Liver (tissue), 9 donors: ENCODE measurements around the gene ZNF433. TPM values are rescaled to one million over a fixed set of nuclear protein-coding genes. Genes with fewer than 3 reads are reported as not detected.

ENCODE experiments used
- DNase-seq: peaks from one replicate; pipeline ENCODE4 v3.0.0-alpha.2; 2017; ENCODE audit warnings: low spot score
- H3K27ac ChIP-seq, 2 donors: one replicate each; pipeline ENCODE4 v1.7.0; 2013; ENCODE audit warnings: inconsistent platforms in 2 of 2, low read length in 2 of 2, control low read depth in 1 of 2, low read depth in 1 of 2, mild to moderate bottlenecking in 1 of 2
- H3K27me3 ChIP-seq, 4 donors: one replicate each; pipeline versions ENCODE4 v1.6.1 to v1.7.0; 2013; ENCODE audit warnings: low read length in 3 of 4, inconsistent platforms in 1 of 4, mild to moderate bottlenecking in 1 of 4, moderate library complexity in 1 of 4; ENCODE audit not compliant: control insufficient read depth in 4 of 4, insufficient read depth in 4 of 4
- H3K36me3 ChIP-seq, 4 donors: one replicate each; pipeline versions ENCODE4 v1.6.1 to v1.7.0; 2013; ENCODE audit warnings: low read length in 3 of 4, mild to moderate bottlenecking in 3 of 4, low read depth in 1 of 4, moderate library complexity in 1 of 4; ENCODE audit not compliant: control insufficient read depth in 4 of 4, insufficient read depth in 3 of 4
- H3K4me1 ChIP-seq, 4 donors: one replicate each; pipeline versions ENCODE4 v1.6.1 to v1.7.0; 2013; ENCODE audit warnings: low read length in 3 of 4, mild to moderate bottlenecking in 3 of 4, moderate library complexity in 1 of 4; ENCODE audit not compliant: control insufficient read depth in 4 of 4, insufficient read depth in 4 of 4
- H3K4me3 ChIP-seq, 3 donors: one replicate each; pipeline versions ENCODE4 v1.6.1 to v1.7.0; 2013; ENCODE audit warnings: low read length in 3 of 3, control low read depth in 1 of 3, low read depth in 1 of 3, mild to moderate bottlenecking in 1 of 3
- H3K9ac ChIP-seq, 2 donors: one replicate each; pipeline ENCODE4 v1.7.0; 2013; ENCODE audit warnings: low read length in 2 of 2, mild to moderate bottlenecking in 2 of 2, moderate library complexity in 2 of 2, control low read depth in 1 of 2, low read depth in 1 of 2
- H3K9me3 ChIP-seq, 4 donors: one replicate each; pipeline versions ENCODE4 v1.6.1 to v1.7.0; 2013; ENCODE audit warnings: low read length in 3 of 4; ENCODE audit not compliant: control insufficient read depth in 4 of 4
- EGR1 ChIP-seq, 2 donors: IDR thresholded peaks; 2 replicates each; pipeline ENCODE4 v1.6.1; 2016 to 2018; ENCODE audit warnings: antibody characterized with exemption in 2 of 2, low read depth in 2 of 2
- FOXA2 ChIP-seq: IDR thresholded peaks from 2 replicates; pipeline ENCODE4 v1.6.1; 2016; ENCODE audit warnings: antibody characterized with exemption
- GABPA ChIP-seq, 2 donors: IDR thresholded peaks in 1 of 2; conservative IDR thresholded peaks in 1 of 2; 2 replicates each; pipeline ENCODE4 v1.6.1; 2016; ENCODE audit warnings: antibody characterized with exemption in 2 of 2, mild to moderate bottlenecking in 1 of 2, moderate library complexity in 1 of 2
- RAD21 ChIP-seq, 2 donors: IDR thresholded peaks; 2 replicates each; pipeline ENCODE4 v1.6.1; 2016; ENCODE audit warnings: antibody characterized with exemption in 2 of 2, mild to moderate bottlenecking in 2 of 2
- SP1 ChIP-seq: IDR thresholded peaks from 2 replicates; pipeline ENCODE4 v1.6.1; 2018; ENCODE audit warnings: antibody characterized with exemption, mild to moderate bottlenecking
- TAF1 ChIP-seq: conservative IDR thresholded peaks from 2 replicates; pipeline ENCODE4 v1.6.1; 2016; ENCODE audit warnings: antibody characterized with exemption, mild to moderate bottlenecking
- YY1 ChIP-seq: IDR thresholded peaks from 2 replicates; pipeline ENCODE4 v1.6.1; 2016; ENCODE audit warnings: antibody characterized with exemption, mild to moderate bottlenecking
- WGBS: extraction: QIAGEN DNeasy Blood & Tissue Kit; methylation state at CpG from one replicate; pipeline ENCODE4 v1.1.7; 2013; 5-methylcytosine and 5-hydroxymethylcytosine counted together
- polyA plus RNA-seq, 2 donors: library from polyadenylated mRNA; stranded (reverse) in 1 of 2; unstranded in 1 of 2; fragments of 200-250 nt in 1 of 2; fragments of >200 nt in 1 of 2; fragmentation: Nextera tagmentation in 1 of 2; extraction: Ambion mirVana in 1 of 2; gene quantifications; one replicate each; pipeline versions ENCODE4 v1.2.1 to v1.2.3, GENCODE V29; 2013 to 2015
- total RNA-seq, 2 donors: library from RNA; depleted of rRNA; stranded (reverse); fragments of >200 nt; gene quantifications; one replicate each; pipeline ENCODE4 v1.2.3, GENCODE V29; 2014
- TF ChIP-seq, protein P1 (sequence below): IDR thresholded peaks from 2 replicates; pipeline ENCODE4 v1.6.1; 2016; ENCODE audit warnings: antibody characterized with exemption, mild to moderate bottlenecking
- donor health status: healthy.
- donor health status: healthy.
- donor health status: healthy.
- donor health status: healthy.
- donor health status: healthy.

Gene ZNF433
- total and polyA plus RNA-seq, 4 donors, result 1.3 to 4.7 (median 2.5) TPM

DNA sequence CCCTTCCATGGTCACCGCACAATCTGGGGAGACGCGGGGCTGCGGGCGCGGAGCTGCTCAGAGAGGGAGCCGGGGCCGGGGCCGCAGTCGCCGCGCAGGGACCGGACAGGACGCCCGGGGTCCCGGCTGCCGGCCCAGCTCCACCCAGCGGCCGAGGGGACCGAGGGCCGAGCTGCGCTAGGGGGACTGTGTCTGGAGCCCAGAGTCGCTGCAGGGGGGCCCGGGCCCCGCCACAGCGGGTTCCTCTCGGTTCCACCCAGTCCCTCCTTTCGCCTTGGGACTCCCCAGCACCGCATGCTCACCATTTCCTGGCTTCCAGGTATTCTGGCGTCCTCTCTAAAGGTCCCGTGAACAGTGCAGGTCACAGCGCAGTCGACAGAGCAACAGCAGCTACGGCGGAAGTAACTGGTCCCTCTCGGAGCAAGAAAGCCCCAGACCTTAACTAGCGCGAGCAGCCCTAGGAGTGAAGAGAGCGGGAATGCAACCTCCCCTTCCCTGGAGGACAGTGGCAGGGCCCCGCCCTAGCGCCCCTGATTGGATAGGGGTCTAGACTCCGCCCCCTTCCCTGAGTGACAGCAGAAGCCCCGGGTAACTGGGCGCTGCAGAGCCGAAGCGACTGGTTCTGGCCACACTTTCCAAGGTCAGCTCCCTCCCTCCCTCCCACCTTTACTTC is 17.2 kb upstream of the ZNF433 start, which contains the start of gene ZNF878:
TSS of gene ZNF878 (minus strand) at position 465 of the 673 bp plus-strand sequence. CDS start at position 305, 160 bp downstream.
- H3K27ac ChIP-seq, result peak within 1 kb of the TSS; percentile 49 to 54
- no peaks in the 10 kb centered on the region for H3K36me3 ChIP-seq
- WGBS, result 3% methylated on average over 46 of the region's 46 CpGs
- peak within 1 kb of the TSS; percentile 48 to 91 (median 75) for H3K4me3 ChIP-seq
- no peak for TF ChIP-seq EGR1 (IDR thresholded peaks at IDR 0.05; ENCODE audit: low read depth in 2 of 2)
- peak in 1 of 2 donors; percentile 9 for TF ChIP-seq GABPA (IDR thresholded peaks at IDR 0.05 in 1 of 2, conservative IDR thresholded peaks at IDR 0.05 in 1 of 2)
- peak; percentile 96 for TF ChIP-seq TAF1
- peak; percentile 38 for TF ChIP-seq SP1
- TF ChIP-seq, protein P1, sequence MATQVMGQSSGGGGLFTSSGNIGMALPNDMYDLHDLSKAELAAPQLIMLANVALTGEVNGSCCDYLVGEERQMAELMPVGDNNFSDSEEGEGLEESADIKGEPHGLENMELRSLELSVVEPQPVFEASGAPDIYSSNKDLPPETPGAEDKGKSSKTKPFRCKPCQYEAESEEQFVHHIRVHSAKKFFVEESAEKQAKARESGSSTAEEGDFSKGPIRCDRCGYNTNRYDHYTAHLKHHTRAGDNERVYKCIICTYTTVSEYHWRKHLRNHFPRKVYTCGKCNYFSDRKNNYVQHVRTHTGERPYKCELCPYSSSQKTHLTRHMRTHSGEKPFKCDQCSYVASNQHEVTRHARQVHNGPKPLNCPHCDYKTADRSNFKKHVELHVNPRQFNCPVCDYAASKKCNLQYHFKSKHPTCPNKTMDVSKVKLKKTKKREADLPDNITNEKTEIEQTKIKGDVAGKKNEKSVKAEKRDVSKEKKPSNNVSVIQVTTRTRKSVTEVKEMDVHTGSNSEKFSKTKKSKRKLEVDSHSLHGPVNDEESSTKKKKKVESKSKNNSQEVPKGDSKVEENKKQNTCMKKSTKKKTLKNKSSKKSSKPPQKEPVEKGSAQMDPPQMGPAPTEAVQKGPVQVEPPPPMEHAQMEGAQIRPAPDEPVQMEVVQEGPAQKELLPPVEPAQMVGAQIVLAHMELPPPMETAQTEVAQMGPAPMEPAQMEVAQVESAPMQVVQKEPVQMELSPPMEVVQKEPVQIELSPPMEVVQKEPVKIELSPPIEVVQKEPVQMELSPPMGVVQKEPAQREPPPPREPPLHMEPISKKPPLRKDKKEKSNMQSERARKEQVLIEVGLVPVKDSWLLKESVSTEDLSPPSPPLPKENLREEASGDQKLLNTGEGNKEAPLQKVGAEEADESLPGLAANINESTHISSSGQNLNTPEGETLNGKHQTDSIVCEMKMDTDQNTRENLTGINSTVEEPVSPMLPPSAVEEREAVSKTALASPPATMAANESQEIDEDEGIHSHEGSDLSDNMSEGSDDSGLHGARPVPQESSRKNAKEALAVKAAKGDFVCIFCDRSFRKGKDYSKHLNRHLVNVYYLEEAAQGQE, result peak; percentile 42
- no peak for TF ChIP-seq YY1
- no peak for TF ChIP-seq FOXA2
- peaks cover 0 to 17% (median 5%) of the 10 kb centered on the region in 4 donors for H3K4me1 ChIP-seq
- peak within 1 kb of the TSS in 1 of 2 donors; percentile 17 for H3K9ac ChIP-seq
- peaks cover 0 to 2% (median under 1%) of the 10 kb centered on the region in 4 donors for H3K9me3 ChIP-seq
- no peaks in the 10 kb centered on the region for H3K27me3 ChIP-seq
- DNase-seq, result peak; percentile 91

DNA sequence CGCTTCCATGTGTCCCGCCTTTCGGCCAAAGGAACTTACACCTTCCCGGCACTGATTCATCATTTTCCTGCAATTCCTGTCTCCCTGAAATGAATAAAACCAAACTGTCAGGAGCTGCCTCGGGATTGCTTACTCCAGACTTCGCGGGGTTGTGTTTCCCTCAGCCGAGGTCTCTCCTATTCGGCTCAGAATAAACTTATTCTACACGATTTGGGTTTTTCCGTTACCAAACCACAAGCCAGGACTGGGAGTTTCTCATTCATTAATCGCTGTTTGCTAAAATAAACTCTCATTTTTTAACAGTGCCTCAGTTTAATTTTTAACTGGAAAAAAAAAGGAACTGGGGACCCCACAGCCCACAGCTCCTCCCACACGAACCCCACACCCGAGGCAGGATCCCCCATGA is 16.6 kb upstream of the ZNF433 start:
- Histone ChIP-seq H3K9ac (peak overlapping the region in 1 of 2 donors; percentile 17), H3K27ac (peak overlapping the region; percentile 49 to 54), H3K27me3 (no peaks in the 10 kb centered on the region), H3K36me3 (no peaks in the 10 kb centered on the region), H3K4me1 (peaks cover 0 to 17% (median 5%) of the 10 kb centered on the region in 4 donors), H3K4me3 (peak overlapping the region; percentile 26 to 75 (median 48)), H3K9me3 (peaks cover 0 to 2% (median under 1%) of the 10 kb centered on the region in 4 donors)
- WGBS, result 1% methylated on average over 14 of the region's 14 CpGs
- DNase-seq, result no peak
- TF ChIP-seq RAD21 (IDR thresholded peaks at IDR 0.05) (no peak), TAF1 (no peak), SP1 (no peak)
- TF ChIP-seq, protein P1, result no peak
